A549 (cell line): ENCODE results near the gene NAPSA.

Source experiments
- EP300 ChIP-seq, 2 experiments: fragments of >200 bp; sonication (Bioruptor Twin); formaldehyde crosslinking; IDR thresholded peaks; 2 replicates in 1 of 2; 3 replicates in 1 of 2; pipeline ENCODE4 v1.6.1; 2016 to 2017
- JUN ChIP-seq, 2 experiments: fragments of >200 bp; sonication (Bioruptor Twin); formaldehyde crosslinking; IDR thresholded peaks; 2 replicates in 1 of 2; 3 replicates in 1 of 2; pipeline ENCODE4 v1.6.1; 2016 to 2017
- JUNB ChIP-seq: fragments of >200 bp; sonication (Bioruptor Twin); formaldehyde crosslinking; IDR thresholded peaks from 2 replicates; pipeline ENCODE4 v1.6.1; 2016
- MAFK ChIP-seq: fragments of 450-650 bp; IDR thresholded peaks from 2 replicates; pipeline ENCODE4 v1.6.1; 2014; ENCODE audit not compliant: partially characterized antibody
- POLR2A ChIP-seq: IDR thresholded peaks from 2 replicates; pipeline ENCODE4 v1.6.1; 2012; ENCODE audit warnings: mild to moderate bottlenecking, low read length
- RFX5 ChIP-seq: fragments of 450-650 bp; IDR thresholded peaks from 2 replicates; pipeline ENCODE4 v1.7.1; 2014; ENCODE audit warnings: antibody characterized with exemption, mild to moderate bottlenecking, moderate library complexity
- TF ChIP-seq, protein P1 (sequence below): fragments of >200 bp; sonication (Bioruptor Twin); formaldehyde crosslinking; IDR thresholded peaks from 3 replicates; pipeline ENCODE4 v1.5.1; 2016
- TF ChIP-seq, protein P2 (sequence below): fragments of 200-600 bp; sonication (generic); IDR thresholded peaks from 2 replicates; pipeline ENCODE4 v1.6.1; 2016; ENCODE audit warnings: antibody characterized with exemption, mild to moderate bottlenecking, moderate library complexity

DNA sequence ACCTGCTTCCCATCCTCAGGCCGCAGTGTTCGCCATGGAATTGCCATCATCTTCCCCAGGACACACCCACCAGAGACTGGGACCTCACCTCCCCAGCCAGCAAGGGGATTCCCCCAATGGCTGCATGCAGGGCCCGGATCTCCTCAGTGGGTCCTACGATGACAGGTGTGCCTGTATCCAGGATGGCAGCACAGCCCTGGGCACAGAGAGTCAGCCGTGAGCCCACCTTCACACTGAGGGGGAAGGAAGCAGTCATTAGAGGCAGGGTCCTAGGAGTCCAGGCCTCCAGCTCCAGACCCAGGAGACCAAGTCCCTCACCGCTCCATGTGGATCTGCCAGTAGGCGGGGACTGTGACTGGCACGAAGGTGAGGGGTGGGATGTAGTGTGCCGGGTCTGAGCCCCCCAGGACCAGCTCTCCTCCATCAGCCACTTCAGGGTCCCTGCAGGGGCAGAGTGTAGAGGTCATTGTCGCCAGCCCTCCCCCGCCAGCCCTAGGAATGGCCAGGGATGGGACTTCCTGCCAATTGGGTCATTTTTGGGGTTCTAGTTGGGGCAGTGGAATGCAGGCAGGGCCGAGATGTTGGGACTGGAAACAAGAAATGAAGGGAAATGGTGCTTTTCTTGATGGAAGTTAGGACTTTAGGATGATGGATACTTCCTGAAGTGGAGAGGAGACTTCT, 30.6 kb downstream of the NAPSA start:
- TF ChIP-seq EP300 (IDR thresholded peaks at IDR 0.05) (no peak), POLR2A (no peak), JUNB (no peak), MAFK (no peak), JUN (IDR thresholded peaks at IDR 0.05) (no peak), RFX5 (no peak)
- TF ChIP-seq, protein P1, sequence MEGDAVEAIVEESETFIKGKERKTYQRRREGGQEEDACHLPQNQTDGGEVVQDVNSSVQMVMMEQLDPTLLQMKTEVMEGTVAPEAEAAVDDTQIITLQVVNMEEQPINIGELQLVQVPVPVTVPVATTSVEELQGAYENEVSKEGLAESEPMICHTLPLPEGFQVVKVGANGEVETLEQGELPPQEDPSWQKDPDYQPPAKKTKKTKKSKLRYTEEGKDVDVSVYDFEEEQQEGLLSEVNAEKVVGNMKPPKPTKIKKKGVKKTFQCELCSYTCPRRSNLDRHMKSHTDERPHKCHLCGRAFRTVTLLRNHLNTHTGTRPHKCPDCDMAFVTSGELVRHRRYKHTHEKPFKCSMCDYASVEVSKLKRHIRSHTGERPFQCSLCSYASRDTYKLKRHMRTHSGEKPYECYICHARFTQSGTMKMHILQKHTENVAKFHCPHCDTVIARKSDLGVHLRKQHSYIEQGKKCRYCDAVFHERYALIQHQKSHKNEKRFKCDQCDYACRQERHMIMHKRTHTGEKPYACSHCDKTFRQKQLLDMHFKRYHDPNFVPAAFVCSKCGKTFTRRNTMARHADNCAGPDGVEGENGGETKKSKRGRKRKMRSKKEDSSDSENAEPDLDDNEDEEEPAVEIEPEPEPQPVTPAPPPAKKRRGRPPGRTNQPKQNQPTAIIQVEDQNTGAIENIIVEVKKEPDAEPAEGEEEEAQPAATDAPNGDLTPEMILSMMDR = no peak
- TF ChIP-seq, protein P2, sequence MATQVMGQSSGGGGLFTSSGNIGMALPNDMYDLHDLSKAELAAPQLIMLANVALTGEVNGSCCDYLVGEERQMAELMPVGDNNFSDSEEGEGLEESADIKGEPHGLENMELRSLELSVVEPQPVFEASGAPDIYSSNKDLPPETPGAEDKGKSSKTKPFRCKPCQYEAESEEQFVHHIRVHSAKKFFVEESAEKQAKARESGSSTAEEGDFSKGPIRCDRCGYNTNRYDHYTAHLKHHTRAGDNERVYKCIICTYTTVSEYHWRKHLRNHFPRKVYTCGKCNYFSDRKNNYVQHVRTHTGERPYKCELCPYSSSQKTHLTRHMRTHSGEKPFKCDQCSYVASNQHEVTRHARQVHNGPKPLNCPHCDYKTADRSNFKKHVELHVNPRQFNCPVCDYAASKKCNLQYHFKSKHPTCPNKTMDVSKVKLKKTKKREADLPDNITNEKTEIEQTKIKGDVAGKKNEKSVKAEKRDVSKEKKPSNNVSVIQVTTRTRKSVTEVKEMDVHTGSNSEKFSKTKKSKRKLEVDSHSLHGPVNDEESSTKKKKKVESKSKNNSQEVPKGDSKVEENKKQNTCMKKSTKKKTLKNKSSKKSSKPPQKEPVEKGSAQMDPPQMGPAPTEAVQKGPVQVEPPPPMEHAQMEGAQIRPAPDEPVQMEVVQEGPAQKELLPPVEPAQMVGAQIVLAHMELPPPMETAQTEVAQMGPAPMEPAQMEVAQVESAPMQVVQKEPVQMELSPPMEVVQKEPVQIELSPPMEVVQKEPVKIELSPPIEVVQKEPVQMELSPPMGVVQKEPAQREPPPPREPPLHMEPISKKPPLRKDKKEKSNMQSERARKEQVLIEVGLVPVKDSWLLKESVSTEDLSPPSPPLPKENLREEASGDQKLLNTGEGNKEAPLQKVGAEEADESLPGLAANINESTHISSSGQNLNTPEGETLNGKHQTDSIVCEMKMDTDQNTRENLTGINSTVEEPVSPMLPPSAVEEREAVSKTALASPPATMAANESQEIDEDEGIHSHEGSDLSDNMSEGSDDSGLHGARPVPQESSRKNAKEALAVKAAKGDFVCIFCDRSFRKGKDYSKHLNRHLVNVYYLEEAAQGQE = no peak
